Spleen (tissue), 11 donors: Measurements from ENCODE around the gene TIPARP. TPM values are rescaled to one million over a fixed set of nuclear protein-coding genes. Genes with fewer than 3 reads are reported as not detected.

ENCODE experiments used
- DNase-seq: peaks from one replicate; pipeline ENCODE4 v3.0.0-alpha.2; 2020
- H3K27ac ChIP-seq, 8 donors: fragments of 200-600 bp; sonication (generic) in 7 of 8; 1 replicate in 4 of 8; 2 replicates in 4 of 8; pipeline versions ENCODE4 v1.5.0 to v1.8.0; 2016 to 2021; ENCODE audit warnings: inconsistent platforms in 4 of 8, mild to moderate bottlenecking in 4 of 8, moderate library complexity in 1 of 8
- H3K27me3 ChIP-seq, 7 donors: fragments of 200-600 bp; sonication (generic) in 6 of 7; replicated peaks in 1 of 7; 1 replicate in 4 of 7; 2 replicates in 3 of 7; pipeline versions ENCODE4 v1.5.0 to v1.8.0; 2016 to 2021; ENCODE audit warnings: inconsistent platforms in 3 of 7, mild to moderate bottlenecking in 1 of 7
- H3K36me3 ChIP-seq, 6 donors: fragments of 200-600 bp; sonication (generic) in 5 of 6; 1 replicate in 4 of 6; 2 replicates in 2 of 6; pipeline versions ENCODE4 v1.5.0 to v1.8.0; 2016 to 2021; ENCODE audit warnings: inconsistent platforms in 2 of 6
- H3K4me1 ChIP-seq, 6 donors: fragments of 200-600 bp; sonication (generic) in 5 of 6; 1 replicate in 3 of 6; 2 replicates in 3 of 6; pipeline versions ENCODE4 v1.5.0 to v1.8.0; 2016 to 2021; ENCODE audit warnings: inconsistent platforms in 3 of 6
- H3K4me3 ChIP-seq, 8 donors: fragments of 200-600 bp; sonication (generic) in 7 of 8; 1 replicate in 4 of 8; 2 replicates in 4 of 8; pipeline versions ENCODE4 v1.5.0 to v1.8.0; 2016 to 2021; ENCODE audit warnings: inconsistent platforms in 4 of 8, mild to moderate bottlenecking in 4 of 8, moderate library complexity in 2 of 8
- H3K9me3 ChIP-seq, 8 donors: fragments of 200-600 bp; sonication (generic) in 7 of 8; 1 replicate in 4 of 8; 2 replicates in 4 of 8; pipeline versions ENCODE4 v1.5.0 to v1.8.0; 2016 to 2021; ENCODE audit warnings: inconsistent platforms in 4 of 8
- CTCF ChIP-seq, 11 experiments: fragments of 200-600 bp in 7 of 11; fragments of 450-650 bp in 4 of 11; sonication (generic) in 4 of 11; IDR thresholded peaks in 8 of 11; conservative IDR thresholded peaks in 3 of 11; 1 replicate in 7 of 11; 2 replicates in 4 of 11; pipeline versions ENCODE4 v1.4.0 to v1.8.0; 2016 to 2021; ENCODE audit warnings: antibody characterized with exemption in 11 of 11, inconsistent platforms in 4 of 11, mild to moderate bottlenecking in 1 of 11
- POLR2A ChIP-seq, 3 donors: fragments of 450-650 bp; IDR thresholded peaks; one replicate each; pipeline ENCODE4 v1.5.1; 2017; ENCODE audit warnings: antibody characterized with exemption in 3 of 3, mild to moderate bottlenecking in 1 of 3
- POLR2AphosphoS5 ChIP-seq, 3 donors: sonication (generic); formaldehyde crosslinking; IDR thresholded peaks; one replicate each; pipeline ENCODE4 v1.5.1; 2017; ENCODE audit warnings: antibody characterized with exemption in 3 of 3
- WGBS, 5 donors: extraction: QIAGEN DNeasy Blood & Tissue Kit in 3 of 5; methylation state at CpG; one replicate each; pipeline versions ENCODE4 v1.1.5 to v1.1.7; 2013 to 2018; 5-methylcytosine and 5-hydroxymethylcytosine counted together
- intact Hi-C: fragments of 100-400 bp; cut with DNase I; formaldehyde crosslinking; loops from one replicate; pipeline ENCODE4 v1.15.0; 2023; ENCODE audit warnings: low total_unique reads
- polyA plus RNA-seq, 3 donors: library from polyadenylated mRNA; stranded (reverse); fragments of 200-250 nt; gene quantifications; one replicate each; pipeline ENCODE4 v1.2.1, GENCODE V29; 2013
- total RNA-seq, 7 donors: library from RNA; depleted of rRNA in 3 of 7; stranded (reverse); fragments of >200 nt in 3 of 7; fragmentation: NEBNext Ultra II Directional in 4 of 7; extraction: Animal tissue kit (Norgen Biotek cat#: 25700) in 4 of 7; gene quantifications; one replicate each; pipeline versions ENCODE4 v1.1.0 to v1.2.1, GENCODE V29; 2016 to 2021
- donor health status: healthy with polysubstance abuse.
- donor health status: DM: no; HTN: no; CAD: no; lungs with moderate emphysema.
- donor health status: DM: no; HTN: no; CAD: no.
- donor health status: Bipolar disorder and iron deficiency.
- donor health status: healthy.
- donor health status: DM: no; HTN: no; CAD: no.
- donor health status: DM: yes; HTN: yes; CAD: no.

TIPARP gene
- total and polyA plus RNA-seq, 10 donors = 4.5 to 39.8 (median 25.1) TPM

- no peak for TF ChIP-seq POLR2AphosphoS5 (IDR thresholded peaks at IDR 0.05)
- no peak for TF ChIP-seq POLR2A (IDR thresholded peaks at IDR 0.05)
- no peak for TF ChIP-seq CTCF (IDR thresholded peaks at IDR 0.05 in 8 of 11, conservative IDR thresholded peaks at IDR 0.05 in 3 of 11)
- Histone ChIP-seq H3K27ac (no peak overlapping the region), H3K4me3 (no peak overlapping the region), H3K27me3 (no peaks in the 10 kb centered on the region), H3K9me3 (no peaks in the 10 kb centered on the region), H3K36me3 (no peaks in the 10 kb centered on the region), H3K4me1 (no peaks in the 10 kb centered on the region)
- 76 to 93% (median 83%) methylated on average over 1 of the region's 1 CpG for WGBS, 5 donors
- intact Hi-C loops = no loop called here
- DNase-seq = no peak
Observed at GRCh38 chr3:156726456-156726855, 52.1 kb downstream of the TIPARP start.

- 65 to 74% (median 72%) methylated on average over 3 of the region's 3 CpGs for WGBS, 5 donors
- intact Hi-C loops = no loop called here
- TF ChIP-seq CTCF (IDR thresholded peaks at IDR 0.05 in 8 of 11, conservative IDR thresholded peaks at IDR 0.05 in 3 of 11) = no peak
- no peak for TF ChIP-seq POLR2AphosphoS5 (IDR thresholded peaks at IDR 0.05)
- TF ChIP-seq POLR2A (IDR thresholded peaks at IDR 0.05) = no peak
- H3K4me3 ChIP-seq = no peak overlapping the region
- H3K4me1 ChIP-seq = no peaks in the 10 kb centered on the region
- DNase-seq = no peak
- H3K27ac ChIP-seq = no peak overlapping the region
- H3K9me3 ChIP-seq = no peaks in the 10 kb centered on the region
- no peaks in the 10 kb centered on the region for H3K36me3 ChIP-seq
- no peaks in the 10 kb centered on the region for H3K27me3 ChIP-seq
Observed at GRCh38 chr3:156727519-156728205, 53.3 kb downstream of the TIPARP start.

GRCh38 chr3:156728267-156728985 is 54.0 kb downstream of the TIPARP start:
- 75 to 86% (median 77%) methylated on average over 7 of the region's 7 CpGs for WGBS, 5 donors
- intact Hi-C loops = no loop called here
- DNase-seq = no peak

More at GRCh38 chr3:156728267-156728985, 54.0 kb downstream of the TIPARP start:
- Histone ChIP-seq H3K27ac (no peak overlapping the region), H3K36me3 (no peaks in the 10 kb centered on the region), H3K4me3 (no peak overlapping the region), H3K9me3 (no peaks in the 10 kb centered on the region), H3K4me1 (no peaks in the 10 kb centered on the region), H3K27me3 (no peaks in the 10 kb centered on the region)
- TF ChIP-seq POLR2A (IDR thresholded peaks at IDR 0.05) (no peak), POLR2AphosphoS5 (IDR thresholded peaks at IDR 0.05) (no peak), CTCF (IDR thresholded peaks at IDR 0.05 in 8 of 11, conservative IDR thresholded peaks at IDR 0.05 in 3 of 11) (no peak)
